Left colon (tissue), 2 donors: ENCODE data around the gene ITIH1. TPM values are rescaled to one million over a fixed set of nuclear protein-coding genes. Genes with fewer than 3 reads are reported as not detected.
A peak's percentile ranks its signal among the peaks of the same experiment; 100 is the strongest.

ENCODE experiments used
- ATAC-seq: fragments of 200-7000 bp; cut with Tn5 transposase; one replicate; pipeline ENCODE4 v1.9.1; 2020; ENCODE audit warnings: mild to moderate bottlenecking, moderate library complexity
- DNase-seq, 2 donors: peaks; one replicate each; pipeline ENCODE4 v3.0.0-alpha.2; 2020
- intact Hi-C, 2 donors: fragments of 100-400 bp; cut with DNase I in 1 of 2; cut with micrococcal nuclease in 1 of 2; formaldehyde crosslinking; loops; one replicate each; pipeline versions ENCODE4 v1.11.2 to v1.14.0; 2022; cut with DNase I, micrococcal nuclease
- total RNA-seq, 2 donors: library from RNA; stranded (reverse); fragmentation: NEBNext Ultra II Directional; extraction: Animal tissue kit (Norgen Biotek cat#: 25700); gene quantifications; one replicate each; pipeline ENCODE4 v1.2.1, GENCODE V29; 2021
- donor health status: DM: no; HTN: no; CAD: no.
- donor health status: DM: yes; HTN: yes; CAD: no.

ITIH1 gene
- total RNA-seq, 2 donors from 2014 or later, result not detected

DNA sequence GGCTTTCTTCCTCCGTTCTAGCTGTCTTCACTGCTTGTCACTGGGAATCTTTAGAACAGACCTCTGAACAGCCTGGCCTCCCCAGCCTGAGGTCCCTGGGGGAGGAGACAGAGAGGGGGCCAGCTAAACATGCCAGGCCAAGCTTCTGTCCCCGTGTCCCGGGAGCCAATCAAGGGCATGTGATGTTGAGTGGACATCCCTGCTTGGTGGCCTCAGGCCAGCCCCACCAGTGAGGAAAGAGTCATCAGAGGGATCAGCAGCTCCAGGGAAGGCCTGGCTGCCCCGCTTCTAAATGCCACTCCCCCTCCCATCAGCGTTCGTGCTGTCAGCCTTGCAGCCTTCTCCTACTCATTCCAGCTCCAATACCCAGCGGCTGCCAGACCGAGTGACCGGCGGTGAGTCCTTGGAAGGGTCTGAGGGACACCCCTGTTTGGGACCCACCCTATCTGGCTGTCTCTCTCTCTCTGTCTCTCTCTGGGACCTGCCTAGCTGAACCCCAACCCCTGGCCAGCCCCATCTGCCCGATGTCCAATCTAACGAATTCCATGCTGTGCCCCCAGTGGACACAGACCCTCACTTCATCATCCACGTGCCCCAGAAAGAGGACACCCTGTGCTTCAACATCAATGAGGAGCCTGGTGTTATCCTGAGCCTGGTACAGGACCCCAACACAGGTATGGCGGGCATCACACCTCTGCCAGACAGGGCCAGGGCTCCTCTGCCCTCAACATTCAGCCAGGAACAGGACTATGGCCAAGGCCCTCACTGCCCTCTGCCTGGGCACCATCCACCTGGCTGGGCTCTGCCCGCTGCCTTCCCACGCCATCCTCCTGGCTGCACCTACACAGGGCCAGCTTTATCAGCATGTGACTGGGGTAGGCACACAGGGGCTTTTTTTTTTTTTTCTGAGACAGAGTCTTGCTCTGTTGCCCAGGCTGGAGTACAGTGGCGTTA lies 10.6 kb downstream of the ITIH1 start:
- no peak for DNase-seq
- ATAC-seq, result no peak
- intact Hi-C loops, result no loop called here

DNA sequence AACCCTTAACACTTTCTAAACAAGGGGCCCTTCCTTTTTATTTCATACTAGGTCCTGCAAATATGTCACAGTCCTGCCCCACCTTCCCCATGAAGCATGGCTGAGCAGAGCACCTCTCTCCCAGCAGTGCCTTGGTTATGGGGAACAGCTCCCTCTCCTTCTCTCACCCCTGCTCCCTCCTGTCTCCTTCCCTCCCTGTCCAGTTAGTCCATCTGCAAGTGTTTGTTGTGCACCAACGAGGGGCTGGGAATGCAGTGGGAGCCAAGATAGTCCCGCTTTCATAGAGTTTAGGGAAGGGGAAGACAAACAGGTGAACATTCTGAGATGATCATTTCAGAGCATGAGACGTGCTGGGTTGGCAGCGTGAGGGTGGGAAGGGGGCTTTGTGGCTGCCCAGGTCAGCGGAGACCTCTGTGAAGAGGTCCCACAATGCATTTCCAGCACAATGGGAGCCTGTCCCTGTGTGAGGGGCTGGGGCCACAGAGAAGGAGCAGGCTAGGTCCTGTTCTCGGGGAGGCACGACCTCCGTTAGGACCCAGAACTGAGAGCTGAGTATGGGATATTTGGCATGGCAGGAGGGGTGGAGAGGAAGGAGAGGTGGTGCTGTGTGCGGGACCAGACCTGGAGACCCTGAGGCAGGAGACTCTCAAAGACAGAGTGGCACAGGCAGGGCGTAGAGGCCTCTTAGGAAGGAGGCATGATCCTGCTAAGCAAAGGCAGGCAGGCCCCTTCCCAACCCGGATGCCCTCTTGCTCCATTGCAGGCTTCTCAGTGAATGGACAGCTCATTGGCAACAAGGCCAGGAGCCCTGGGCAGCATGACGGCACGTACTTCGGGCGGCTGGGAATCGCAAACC lies 11.7 kb downstream of the ITIH1 start:
- DNase-seq (no peak), ATAC-seq (no peak)
- intact Hi-C loops, result no loop called here

DNA sequence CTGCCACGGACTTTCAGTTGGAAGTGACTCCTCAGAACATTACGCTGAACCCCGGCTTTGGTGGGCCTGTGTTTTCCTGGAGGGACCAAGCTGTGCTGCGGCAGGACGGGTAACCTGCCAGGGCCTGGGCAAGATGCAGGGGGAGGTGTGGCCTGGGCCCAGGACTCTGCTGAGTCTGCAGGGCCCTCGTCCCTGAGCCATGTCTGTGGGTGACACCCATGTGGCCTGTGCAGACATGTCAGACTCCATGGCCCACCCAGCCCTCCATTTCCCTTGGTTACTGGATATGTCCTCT lies 12.3 kb downstream of the ITIH1 start:
- intact Hi-C loops, result no loop called here
- no peak for DNase-seq
- no peak for ATAC-seq

DNA sequence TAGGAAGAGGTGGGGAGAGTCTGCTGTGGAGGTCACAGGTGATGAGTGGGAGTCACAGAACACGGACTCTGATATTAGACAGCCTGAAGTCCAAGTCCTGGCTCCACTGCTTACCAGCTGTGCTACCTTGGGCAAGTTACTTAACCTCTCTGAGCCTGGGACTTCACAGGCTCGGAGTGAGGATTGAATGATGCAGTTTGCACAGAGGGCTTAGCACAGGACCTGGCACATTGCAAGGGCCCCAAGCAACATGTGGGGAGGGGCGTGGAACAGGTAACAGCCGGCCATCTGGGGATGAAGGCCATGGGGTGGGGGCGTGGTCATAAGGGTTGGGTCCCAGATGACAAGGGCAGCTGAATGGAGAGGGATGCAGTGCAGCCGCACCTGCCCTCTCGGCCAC lies 12.9 kb downstream of the ITIH1 start:
- no peak for DNase-seq
- intact Hi-C loops, result no loop called here
- no peak for ATAC-seq

DNA sequence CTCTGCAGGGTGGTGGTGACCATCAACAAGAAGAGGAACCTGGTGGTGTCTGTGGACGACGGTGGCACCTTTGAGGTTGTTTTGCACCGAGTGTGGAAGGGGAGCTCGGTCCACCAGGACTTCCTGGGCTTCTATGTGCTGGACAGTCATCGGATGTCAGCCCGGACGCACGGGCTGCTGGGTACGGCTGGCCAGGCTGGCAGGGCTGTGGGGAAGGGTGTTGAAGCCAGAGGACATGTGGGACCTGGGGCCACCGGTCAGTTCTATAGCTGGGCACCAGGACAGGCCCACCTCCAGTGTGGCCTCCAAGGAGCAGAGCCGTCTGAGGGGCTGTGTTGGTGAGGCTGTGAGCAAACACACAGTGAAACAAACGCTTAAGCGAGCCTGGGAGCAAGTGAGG lies 13.3 kb downstream of the ITIH1 start:
- intact Hi-C loops, result no loop called here
- DNase-seq (no peak), ATAC-seq (no peak)

DNA sequence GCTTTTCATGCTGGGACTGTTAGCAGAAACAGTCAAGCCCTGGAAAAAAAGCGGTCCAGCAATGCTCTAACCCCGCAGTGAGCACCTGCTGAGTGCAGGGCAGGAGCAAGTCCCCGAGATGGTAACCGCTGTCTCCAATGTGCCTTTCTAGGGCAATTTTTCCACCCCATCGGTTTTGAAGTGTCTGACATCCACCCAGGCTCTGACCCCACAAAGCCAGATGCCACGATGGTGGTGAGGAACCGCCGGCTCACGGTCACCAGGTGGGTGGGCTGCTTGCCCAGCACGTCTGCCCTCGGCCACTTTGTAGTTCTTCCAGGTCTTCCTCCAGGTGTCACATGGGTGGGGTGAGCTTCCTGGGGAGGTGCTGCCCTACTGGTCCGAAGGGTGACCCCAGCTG lies 14.0 kb downstream of the ITIH1 start:
- ATAC-seq (no peak), DNase-seq (no peak)
- intact Hi-C loops, result no loop called here

DNA sequence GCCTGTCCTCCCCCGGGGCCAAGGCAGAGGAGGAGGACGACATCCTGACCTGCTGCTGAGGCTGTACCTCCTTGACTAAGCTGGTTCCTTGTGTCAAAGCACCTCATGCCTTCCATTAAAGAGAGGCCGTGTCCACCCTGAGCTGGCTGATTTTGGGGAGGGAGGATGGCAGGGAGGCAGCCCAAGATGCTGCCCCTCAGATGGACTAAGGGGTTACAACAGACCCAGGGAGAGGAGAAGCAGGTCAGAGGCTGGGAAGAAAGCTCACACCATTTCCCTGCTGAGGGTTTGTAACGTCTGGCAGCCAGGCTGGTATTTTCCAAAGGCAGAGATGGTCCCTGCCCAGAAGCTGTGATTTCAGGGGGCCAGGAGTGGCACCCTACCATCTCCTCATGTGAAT lies 14.5 kb downstream of the ITIH1 start:
- no peak for DNase-seq
- no peak for ATAC-seq
- intact Hi-C loops, result no loop called here

DNA sequence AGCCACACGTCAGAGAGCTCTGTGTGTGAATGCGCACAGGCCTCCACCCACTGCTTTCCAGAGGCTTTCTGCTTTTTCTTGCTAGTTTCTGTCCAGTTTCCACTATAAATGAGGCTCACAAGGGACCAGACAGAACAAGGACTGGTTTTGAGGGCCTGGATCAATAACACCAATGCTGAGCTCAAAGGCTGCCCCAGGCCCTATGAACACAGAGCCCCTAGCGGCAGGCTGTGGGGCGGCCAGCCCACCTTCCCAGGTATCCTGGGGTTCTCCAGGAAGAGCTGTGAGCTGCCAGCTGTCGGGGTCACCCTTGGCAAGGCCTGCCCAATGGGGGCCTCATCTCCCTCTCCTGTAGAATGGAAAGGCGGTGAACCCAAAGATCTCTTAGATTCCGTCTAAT lies 15.0 kb downstream of the ITIH1 start:
- intact Hi-C loops, result no loop called here
- DNase-seq (no peak), ATAC-seq (no peak)

DNA sequence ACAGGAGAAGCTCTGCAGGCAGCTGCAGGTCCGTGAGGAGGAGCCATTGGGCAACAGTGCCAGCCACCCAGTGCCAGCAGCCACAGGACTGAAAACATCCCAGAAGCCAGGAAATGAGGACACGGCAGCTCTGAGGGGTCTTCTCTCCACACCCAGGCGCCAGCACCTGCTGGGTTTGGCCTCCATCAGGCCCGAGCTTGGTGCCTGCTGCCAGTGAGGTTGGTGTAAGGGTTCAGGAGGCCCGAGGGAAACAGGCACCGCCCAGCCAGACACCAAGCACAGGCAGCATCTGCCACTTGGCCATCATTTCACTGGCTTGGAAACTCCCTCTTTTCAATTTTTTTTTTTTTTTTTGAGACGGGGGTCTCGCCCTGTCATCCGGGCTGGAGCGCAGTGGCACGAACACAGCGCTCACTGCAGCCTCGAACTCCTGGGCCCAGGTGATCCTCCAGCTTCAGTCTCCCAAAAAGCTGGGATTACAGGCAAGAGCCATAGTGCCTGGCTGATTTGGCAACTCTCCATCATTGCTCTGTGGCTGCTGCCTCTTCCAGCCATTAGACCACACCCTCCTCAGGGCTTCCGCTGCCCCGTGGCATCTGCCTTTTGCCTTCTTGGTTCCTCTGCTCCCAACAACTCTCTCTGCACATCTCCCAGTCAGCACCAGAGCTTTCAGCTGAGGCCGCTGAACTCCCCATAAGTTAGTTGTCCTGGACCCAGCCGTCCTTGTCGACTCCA lies 15.7 kb downstream of the ITIH1 start:
- intact Hi-C loops, result no loop called here
- DNase-seq (no peak), ATAC-seq (no peak)

DNA sequence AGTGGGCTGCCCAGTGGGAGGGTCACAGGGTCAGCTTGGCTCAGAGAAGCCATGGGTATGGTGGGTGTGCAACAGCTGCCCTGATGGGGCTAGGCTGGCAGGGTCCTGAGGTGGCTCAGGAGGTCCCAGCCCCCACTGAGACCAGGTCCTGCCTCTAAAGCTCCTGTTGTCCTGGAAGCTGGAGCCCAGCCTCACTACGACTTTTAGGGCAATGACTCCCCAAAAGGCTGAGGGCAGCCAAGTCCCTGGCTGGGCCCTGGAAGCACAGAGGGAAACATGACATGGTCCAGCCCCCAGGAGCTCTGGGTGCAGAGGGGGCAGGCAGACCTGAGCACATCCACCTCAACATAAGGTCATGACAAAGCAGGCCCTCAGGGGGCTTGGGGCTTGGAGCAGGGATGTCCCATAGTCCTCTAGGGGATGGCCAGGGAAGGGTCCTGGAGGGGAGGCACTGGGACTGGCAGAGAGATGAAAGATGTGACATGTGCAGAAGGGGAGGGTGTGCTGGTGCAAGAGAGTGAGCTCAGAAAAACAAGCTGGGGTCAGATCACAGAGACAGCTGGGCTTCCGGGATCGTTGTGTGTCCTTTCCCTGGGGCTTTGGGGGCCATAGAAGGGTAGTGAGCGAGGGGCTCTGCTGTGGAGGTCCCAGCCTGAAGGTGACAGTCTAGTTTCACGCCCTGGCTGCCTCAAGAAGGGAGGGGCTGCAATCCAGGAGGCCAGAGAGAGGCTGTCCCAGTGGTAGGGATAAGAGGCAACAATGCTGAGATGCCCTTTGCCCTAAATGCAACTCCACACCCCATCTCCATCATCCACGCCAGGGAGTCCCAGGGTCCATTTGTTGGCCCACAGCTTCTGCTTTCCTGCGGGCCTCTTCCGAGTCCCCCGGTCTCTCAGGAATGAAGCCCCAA lies 16.6 kb downstream of the ITIH1 start:
- intact Hi-C loops, result no loop called here
- ATAC-seq (no peak), DNase-seq (no peak)

DNA sequence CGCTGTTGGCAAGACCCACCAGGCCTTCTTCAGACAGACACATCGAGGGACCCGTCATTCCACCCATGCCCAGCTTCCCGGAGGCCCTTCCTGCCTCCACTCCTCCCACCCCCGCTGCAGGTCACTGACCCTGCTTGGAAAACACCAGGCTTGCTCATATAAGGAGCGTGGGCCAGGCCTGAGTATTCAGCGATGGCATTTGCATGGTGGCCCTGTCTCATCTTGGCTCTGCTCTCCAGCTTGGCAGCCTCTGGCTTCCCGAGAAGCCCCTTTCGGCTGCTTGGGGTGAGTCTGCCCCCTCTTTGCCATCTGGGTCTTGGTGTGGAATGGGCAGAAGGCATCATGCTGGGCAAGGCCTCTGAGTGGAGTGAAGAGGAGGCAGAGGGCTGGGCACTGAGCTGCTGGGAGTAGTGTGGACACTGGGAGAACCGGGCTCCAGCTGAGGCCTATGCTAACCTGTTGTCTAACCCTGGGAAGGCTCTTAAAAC lies 17.3 kb downstream of the ITIH1 start, which contains the start of gene ITIH3:
ITIH3 (plus strand) TSS at position 185 of the 488 bp plus-strand sequence; CDS start at position 193, 8 bp downstream.
- intact Hi-C loops, result no loop called here
- DNase-seq, result no peak
- no peak for ATAC-seq

DNA sequence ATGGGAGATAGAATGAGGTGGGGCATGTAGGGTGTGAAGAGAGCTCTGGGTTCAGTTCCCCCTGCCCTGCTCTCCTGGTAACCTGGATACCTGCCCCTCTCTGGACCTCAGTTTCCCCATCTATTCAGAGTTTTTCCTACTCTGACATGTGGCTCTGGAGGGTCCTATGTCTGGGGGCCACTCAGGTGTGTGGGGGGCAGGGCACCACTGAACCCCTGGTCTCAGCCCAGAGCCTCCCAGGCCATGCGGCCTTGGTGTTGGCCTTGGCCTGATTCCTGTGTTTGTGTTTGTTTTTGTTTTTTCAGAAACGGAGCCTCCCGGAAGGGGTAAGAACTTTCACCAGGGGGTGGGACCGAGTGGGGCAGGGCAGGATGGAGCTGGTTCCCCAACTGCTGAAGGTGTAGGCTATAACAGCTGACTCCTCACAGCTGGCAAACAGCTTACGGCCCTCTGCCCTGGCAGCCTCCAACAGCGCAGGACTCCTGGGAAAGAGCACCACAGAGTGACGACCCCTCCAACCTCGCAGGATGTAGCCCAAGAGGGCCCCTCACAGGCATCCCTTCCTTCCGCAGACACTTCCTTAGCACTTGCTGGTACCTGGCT lies 18.0 kb downstream of the ITIH1 start:
- DNase-seq (no peak), ATAC-seq (peak; percentile 25)
- intact Hi-C loops, result no loop called here

DNA sequence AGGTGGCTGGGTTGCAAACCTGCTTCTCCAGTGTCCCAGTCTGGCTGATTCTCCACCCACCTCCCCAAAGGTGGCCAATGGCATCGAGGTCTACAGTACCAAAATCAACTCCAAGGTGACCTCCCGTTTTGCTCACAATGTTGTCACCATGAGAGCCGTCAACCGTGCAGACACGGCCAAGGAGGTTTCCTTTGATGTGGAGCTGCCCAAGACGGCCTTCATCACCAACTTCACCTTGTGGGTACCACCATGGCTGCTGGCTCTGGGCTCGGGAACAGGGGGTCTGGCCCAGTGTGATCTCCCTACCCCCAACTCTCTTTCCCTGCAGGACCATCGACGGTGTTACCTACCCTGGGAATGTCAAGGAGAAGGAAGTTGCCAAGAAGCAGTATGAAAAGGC lies 19.0 kb downstream of the ITIH1 start:
- intact Hi-C loops, result no loop called here
- no peak for ATAC-seq
- DNase-seq, result no peak

DNA sequence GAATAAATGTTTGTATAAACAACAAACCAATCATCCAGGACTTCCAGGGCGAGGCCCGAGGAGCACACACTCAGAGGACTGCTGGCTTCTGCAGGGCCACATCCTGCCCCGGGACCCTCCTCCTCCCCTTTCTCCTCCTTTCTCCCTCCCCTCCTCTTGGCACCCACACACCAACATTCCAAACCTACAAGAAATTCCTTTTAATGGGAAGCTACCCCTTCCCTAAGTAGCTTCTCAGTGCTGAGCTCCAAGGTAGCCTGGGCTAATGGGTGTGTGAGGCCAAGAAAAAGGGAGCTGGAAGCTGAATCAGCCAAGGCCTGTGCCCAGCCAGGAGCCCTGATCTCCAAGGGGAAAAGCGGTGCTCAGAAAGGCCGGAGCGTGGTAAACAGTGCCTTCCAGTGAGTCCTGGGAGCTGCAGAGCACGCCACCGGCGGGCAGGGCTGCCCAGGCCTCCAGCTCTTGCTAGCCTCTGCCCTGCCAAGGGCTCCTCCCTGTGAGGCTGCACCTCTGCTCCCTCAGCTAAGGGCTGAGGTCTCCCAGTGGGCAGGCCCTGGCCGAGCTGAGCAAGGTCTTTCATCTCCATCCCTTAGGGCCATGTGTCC lies 21.1 kb downstream of the ITIH1 start:
- DNase-seq, result no peak
- intact Hi-C loops, result no loop called here
- no peak for ATAC-seq

DNA sequence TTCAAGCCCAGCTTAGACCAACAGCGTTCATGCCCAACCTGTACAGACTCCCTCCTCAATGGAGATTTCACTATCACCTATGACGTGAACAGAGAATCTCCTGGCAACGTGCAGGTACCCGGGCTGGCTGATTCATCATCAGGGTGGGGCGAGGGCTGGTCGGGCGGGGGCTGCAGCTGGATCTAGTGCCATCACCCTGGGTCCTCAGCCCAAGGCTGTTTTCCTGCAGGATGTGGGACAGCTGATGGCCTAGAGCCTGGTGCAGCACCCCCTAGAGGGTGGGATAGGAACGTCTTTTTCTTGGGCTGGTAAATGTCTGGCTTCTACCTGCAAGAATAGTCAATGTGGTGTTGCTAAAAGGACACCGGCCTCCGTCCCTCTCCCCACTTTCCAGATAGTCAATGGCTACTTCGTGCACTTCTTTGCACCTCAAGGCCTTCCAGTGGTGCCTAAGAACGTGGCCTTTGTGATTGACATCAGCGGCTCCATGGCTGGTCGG lies 21.6 kb downstream of the ITIH1 start:
- ATAC-seq (peak; percentile 48), DNase-seq (peak in 1 of 2 donors; percentile 20)
- intact Hi-C loops, result no loop called here

DNA sequence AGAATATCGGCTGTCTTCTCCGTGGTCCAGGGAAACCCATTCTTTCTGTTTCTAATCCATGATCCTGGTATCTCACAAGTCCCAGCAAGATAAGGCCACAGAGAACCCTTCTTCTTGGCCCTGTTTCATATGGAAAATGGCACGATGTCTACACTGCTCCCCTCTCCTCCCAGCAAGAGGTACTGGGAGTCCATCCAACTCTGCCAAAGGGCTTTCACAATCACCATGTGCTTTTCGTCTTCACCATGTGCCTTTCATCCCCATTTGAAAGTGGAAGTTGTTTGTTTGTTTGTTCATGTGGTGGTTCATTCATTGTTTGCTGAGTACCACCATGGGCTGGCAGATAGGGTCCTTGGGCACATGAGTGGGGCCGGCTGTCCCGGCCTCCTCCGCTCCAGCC lies 22.7 kb downstream of the ITIH1 start:
- intact Hi-C loops, result no loop called here
- DNase-seq (no peak), ATAC-seq (no peak)

DNA sequence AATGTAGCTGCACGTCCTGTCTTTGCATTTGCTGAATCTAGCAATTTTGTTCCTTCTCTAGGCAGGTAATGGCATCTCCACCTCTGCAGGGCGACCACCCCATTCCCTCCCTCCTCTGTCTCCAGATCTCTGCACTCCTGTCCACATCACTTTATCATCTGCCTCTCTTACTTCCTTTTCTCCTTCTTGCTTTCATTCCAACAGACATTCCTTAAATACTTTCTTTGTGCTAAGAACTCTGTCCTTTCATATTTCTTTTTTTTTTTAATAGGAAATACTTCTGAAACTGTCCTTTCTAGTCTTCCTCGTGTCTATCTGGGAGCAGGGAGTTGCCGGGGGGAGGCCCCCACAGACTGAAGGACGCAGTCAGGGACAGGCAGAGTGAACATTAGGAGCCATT lies 24.4 kb downstream of the ITIH1 start:
- DNase-seq (no peak), ATAC-seq (no peak)
- intact Hi-C loops, result no loop called here
